DND-41 (cell line): Measurements from ENCODE around the gene MZT2B.
"Not testable (repeated sequence)": the region's sequence is repeated elsewhere in the genome, so short reads cannot be mapped to it uniquely, and the experiment has no call there.

ENCODE experiments used
- CTCF ChIP-seq: IDR thresholded peaks from 2 replicates; pipeline ENCODE4 v1.5.1; 2012; ENCODE audit warnings: borderline replicate concordance, low read length, moderate library complexity, mild to moderate bottlenecking; ENCODE audit not compliant: poor library complexity, severe bottlenecking; ENCODE audit errors: extremely low read depth
- EZH2 ChIP-seq: IDR thresholded peaks from 3 replicates; pipeline ENCODE4 v1.6.1; 2012; ENCODE audit warnings: borderline replicate concordance, low read depth, mild to moderate bottlenecking, moderate library complexity, low read length, inconsistent platforms; ENCODE audit not compliant: severe bottlenecking

- not testable (repeated sequence) for TF ChIP-seq EZH2, CTCF
Measured at GRCh38 chr2:130140516-130140915, 41.5 kb upstream of the MZT2B start.
